Activated gamma-delta T cell (primary cell): ENCODE results near the gene ZCWPW2.

Source experiments
- DNase-seq: peaks from one replicate; lab custom pipeline; 2025; lab: John Stamatoyannopoulos, UW

ZCWPW2 gene

DNA sequence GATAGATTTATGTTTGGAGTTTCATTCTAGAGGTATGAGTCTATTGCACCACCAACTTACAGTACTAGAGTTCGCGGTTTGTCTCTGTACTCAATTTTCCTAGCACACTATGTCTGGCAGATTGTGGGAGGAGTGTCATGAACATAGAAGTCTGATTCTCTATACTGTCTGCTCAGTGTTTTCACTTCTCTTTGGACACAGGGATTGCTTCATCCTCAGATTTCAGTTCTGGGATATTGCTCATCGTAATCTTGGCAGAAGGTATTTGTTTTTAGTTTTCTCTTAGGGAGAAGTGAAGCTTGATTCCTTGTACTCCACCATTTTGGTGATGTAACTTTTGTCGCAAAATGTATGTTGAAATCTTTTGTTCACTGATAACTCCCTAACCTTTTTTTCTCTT, 27.9 kb downstream of the ZCWPW2 start:
- DNase-seq = no peak

DNA sequence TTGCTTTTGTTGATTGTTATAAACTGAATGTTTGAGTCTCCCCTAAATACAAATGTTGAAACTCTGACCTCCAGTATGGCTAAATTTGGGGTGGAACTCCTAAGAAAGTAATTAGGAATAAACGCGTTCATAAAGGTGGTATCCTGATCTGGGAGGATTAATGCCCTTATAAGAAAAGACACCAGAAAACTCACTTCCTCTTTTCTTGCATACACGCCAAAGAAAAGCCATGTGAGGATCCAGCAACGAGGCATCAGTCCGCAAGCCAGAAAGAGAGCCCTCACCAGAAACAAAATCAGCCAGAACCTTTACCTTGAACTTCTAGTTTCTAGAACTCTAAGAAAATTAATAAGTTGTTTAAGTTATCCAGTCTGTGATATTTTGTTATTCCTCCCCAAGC, 37.5 kb downstream of the ZCWPW2 start:
- no peak for DNase-seq

DNA sequence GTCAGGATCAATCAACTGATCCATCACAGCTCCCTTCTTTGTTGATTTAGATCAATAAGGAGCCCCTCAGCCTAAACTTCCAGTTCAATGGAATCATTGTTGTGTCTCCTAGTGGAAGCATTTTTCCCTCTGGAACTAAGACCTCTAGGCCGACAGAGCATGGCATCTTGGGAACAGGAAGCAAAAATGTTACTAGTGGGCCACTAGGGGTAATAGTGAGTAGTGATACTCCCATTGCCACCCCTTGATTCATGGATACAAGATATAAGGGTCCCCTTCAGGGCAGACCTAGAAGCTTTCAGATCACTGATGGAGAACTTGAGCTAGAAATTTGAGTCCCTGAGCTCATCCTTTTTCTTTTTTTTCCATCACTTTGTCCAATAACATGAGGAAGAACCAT, 40.5 kb downstream of the ZCWPW2 start:
- no peak for DNase-seq

DNA sequence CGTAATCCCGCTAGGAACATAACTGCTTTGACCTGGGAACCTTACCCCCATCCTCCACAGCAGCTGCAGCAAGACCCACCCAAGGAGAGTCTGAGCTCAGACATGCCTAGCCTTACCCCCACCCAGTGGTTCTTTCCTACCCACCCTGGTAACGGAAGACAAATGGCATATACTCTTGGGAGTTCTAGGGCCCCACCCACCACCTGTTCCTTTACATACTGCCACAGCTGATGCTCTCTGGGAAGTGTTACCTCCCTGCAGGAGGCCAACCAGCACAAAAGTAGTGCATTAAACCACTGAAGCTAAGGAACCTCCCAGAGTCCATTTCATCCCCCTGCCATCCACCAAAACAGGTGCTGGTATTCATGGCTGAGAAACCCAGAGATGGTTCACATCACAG, 50.7 kb downstream of the ZCWPW2 start:
- DNase-seq = no peak

DNA sequence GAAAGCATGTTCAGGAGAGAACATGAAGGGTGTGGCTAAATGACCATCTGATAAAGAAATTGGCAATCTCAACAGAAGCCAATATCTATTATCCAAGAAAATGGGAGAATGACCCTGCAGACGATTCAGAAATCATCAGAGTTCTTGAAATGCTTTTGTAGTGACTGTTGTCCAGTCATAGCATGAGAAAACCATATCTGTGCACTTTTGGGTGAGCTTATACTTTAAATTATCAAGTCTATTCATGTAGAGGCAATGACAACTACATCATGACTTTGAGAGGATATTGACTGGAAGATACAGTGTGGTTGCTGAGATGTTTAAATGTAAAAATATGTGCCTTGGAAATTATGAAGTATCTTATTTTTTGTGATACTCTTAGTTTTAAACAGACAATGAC, 57.7 kb downstream of the ZCWPW2 start:
- DNase-seq = no peak

DNA sequence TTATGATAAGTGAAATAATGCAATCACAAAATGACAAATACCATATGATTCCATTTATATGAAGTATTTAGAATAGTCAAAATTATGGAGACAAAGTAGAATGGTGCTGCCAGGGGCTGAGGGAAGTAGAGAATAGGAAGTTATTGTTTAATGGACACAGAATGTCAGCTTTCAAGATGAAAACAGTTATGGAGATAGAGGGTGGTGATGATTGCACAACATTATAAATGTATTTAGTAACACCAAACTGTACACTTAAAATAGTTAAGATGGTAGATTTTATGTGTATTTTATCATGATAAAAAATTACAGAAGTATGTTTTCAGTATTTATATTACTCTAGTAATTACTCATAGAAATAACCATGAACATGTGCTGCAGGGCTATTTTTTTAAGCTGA, 100.9 kb downstream of the ZCWPW2 start:
- no peak for DNase-seq

DNA sequence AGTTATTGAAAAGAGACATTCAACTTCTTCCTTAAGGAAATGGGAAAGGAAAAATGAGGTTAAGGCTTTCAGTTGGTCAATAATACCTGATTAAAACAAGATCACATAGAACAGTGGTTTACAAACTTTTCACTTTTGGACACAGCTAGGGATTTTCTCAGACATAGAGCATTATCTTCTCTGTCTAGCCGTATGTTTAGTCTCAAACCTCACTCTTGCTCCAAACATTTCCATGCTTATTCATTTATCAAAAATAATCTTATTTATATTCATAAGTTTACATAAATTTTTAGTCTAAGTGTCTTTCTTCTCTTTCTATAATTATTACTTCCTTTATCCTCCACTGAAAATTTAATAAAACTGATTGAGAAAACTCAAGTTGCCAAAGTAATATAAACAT, 114.3 kb downstream of the ZCWPW2 start:
- DNase-seq = no peak

DNA sequence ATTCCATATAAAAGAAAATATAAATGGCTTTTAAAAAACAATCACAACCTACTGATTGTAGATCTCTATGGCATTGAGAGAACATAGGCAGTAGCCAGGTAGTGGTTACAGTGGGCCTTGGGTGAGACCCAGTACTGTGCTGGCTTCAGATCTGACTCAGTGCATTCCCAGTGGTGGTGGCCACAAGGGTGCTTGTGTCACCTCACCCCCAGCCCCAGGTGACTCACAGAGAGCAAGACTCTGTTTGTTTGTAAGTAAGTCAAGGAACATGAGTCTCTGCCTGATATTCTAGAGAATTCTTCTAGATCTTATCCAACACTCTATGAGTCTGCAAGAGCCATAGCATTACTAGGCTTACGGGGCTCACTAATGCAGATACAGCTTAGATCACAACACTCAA, 118.9 kb downstream of the ZCWPW2 start:
- no peak for DNase-seq

DNA sequence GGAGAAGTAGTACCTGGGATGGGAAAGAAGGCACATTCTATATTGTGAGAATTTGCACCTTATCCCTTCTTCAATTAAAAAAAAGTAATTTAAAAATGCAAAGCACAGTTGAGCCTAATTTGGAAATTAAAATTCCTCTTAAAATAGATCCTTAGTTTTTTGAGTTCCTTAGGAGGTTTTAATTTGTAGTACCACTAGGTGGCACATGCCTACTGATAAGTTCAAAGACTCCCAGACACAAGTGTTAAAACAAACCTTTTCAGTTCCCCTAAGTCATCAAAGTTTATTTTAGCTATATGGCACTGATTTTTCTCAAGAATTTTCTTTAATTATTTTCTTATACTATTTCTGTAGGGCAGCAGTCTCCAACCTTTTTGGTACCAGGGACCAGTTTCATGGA, 127.7 kb downstream of the ZCWPW2 start:
- no peak for DNase-seq

DNA sequence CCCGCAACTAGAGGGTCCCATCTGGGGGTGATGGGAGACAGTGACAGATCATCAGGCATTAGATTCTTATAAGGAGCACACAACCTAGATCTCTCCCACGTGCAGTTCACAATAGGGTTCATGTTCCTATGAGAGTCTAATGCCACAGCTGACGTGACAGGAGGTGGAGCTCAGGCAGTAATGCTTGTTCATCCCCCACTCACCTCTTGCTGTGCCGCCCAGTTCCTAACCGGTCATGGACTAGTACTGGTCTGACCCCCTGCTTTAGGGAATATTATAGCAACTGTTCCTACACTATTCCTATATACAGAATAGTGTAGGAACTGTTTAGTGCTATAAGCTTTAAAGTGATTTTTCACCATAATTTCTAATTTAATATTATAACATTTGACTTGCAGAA, 128.2 kb downstream of the ZCWPW2 start:
- no peak for DNase-seq

DNA sequence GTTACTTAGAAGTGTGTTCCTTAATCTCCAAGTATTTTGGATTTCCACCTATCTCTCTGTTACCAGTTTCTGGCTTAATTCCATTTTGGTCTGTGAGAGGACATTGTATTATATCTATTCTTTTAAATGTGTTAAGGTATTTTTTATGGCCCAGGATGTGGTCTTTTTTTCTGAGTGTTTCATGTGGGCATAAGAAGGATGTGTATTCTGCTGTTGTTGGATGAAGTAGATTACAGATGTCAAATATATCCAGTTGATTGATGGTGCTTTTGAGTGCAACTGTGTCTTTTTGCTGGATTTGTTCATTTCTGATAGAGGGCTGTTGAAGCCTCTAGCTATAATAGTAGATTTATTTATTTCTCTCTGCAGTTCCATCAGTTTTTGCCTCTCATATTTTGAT, 136.6 kb downstream of the ZCWPW2 start:
- DNase-seq = no peak

DNA sequence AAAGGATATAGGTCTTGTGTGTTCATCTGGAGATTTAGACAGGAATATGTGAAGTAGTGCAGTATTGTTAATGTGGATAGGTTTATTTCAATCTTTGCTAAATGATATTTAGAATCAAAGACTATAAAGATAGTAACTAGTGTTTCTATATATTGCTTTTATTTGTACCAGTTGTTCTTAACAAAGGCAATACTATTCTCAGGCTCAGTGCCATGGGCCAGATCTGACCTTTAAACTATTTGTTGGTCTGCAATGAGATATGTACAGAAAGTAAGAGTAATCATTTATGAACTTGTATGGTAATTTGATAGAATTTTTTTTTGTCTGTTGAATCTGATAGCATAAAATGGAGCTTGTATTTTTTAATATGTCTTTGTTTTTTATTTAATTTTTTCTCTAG, 146.8 kb downstream of the ZCWPW2 start:
- DNase-seq = no peak

DNA sequence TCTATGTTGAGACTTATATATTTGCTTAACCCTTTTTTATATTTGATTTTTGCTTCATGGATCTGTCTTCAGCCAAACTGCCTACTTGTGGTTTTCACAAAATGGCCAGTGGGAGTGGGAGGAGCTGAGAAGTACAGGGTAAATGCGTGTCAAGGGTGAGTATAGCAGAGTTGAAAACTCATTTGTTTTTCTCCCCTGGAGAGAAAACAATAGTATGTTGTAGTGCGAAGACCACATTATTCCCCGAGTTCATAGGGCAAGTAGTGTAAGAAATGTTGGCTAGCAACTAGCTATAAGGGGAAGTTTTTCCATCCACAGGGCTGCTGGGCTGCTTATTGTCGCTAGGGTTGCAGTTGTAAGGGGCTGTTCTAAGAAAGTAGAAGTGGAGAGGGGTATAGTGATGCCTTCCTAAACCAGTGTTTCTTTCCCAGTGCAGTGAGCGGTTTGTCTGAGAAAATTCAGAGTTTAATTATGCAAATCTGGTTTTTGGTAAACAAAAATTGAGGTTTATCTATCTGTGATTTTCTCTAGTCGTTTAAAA, 153.9 kb downstream of the ZCWPW2 start:
- DNase-seq = no peak

DNA sequence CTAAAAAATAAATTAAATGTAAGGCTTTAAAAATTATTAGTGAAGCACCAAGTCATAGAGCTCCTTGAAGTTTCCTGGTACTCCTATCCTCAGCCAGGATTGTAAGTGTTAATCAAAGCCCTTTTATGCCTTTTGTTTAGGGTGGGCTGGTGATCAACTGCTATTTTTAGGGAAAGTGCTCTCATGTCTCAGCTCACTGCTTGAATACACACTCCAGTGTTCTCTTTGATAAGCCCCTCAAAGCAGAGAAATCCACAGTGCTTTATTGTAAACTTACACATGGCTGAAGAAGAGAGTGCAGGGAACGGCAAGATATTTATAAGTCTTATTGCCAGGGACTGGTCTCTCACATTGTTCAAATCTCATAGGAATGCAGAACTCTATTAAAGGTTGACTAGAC, 156.5 kb downstream of the ZCWPW2 start:
- no peak for DNase-seq

DNA sequence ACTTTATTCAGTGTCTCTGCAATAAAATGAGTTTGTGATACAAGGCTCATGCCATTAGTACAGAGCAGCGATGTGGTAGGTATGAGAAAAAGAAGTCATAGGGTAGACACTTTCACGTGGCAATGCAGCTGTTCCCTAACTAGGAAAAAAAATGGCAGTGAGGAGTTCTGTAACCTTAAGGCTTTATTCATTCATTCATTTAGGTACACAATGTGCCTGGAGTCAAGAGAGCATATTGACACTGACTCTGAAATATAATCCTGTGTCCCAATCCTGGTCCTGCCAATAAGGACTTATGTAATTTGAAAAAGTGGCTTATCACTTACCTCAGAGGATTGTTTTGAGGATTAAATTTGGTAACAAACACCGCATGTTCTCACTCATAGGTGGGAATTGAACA, 173.1 kb downstream of the ZCWPW2 start:
- DNase-seq = no peak

DNA sequence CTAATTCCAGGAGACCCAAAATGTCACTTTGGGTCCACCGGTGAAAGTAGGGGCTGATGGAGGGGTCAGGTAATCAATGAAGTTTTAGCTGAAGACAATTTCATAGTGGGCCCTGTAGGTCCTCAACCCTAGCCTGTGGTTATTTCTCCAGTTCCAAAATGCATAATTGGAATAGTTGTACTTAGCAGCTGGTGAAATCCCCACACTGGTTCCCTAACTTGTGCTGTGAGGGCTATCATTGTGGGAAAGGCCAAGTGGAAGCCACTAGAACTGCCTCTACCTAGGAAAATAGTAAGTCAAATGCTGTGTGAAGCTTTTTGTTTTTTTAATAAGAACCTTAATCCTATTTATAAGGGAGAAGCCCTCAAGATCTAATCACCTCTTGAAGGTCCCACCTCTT, 193.8 kb downstream of the ZCWPW2 start:
- DNase-seq = no peak

DNA sequence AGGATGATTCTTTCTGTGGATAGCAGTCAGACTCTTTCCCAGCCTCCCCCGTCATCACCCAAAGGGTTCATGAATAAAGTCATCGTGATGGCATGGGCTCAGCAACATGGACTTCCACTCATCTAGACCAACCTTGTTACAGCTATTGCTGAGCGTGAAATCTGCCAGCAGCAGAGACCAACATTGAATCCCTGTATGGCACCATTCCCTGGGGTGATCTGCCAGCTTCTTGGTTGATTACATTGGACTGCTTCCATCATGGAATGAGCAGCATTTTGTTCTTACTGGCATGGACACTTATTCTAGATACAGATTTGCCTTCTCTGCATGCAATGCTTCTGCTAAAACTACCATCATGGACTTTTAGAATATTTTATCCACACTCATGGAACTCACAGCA, 195.7 kb downstream of the ZCWPW2 start:
- DNase-seq = no peak

DNA sequence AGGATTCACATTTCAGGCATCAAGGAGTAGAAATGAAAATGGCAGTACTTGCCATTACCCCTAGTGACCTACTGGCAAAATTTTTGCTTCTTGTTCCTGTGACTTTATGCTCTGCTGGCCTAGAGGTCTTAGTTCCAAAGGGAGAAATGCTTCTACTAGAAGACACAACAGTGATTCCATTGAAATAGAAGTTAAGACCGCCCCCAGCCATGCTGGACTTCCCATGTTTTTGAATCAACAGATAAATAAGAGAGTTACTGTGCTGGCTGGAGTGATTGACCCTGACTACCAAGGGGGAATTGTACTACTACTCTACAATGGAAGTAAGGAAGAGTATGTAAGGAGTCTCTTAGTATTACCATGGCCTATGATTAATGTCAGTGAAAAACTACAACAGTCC, 196.3 kb downstream of the ZCWPW2 start:
- no peak for DNase-seq

DNA sequence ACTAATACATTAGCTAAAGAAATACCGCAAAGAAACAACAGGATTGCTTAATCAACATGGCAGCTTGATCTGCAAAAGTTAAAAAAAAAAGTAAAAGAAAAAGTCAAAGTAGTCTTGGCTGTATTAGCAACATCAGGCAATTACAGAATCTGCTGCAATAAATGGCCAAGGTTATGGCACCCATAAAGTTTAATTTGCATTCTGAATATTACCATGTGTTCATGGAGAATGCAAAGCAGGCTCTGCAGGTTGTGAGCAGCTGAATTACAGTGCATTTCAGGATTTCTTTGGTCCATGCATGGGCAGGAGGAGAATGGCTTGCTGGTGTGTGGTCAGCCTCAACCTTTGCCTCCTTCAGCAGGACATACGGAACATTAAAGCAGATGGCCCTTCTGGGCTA, 199.2 kb downstream of the ZCWPW2 start:
- DNase-seq = no peak

DNA sequence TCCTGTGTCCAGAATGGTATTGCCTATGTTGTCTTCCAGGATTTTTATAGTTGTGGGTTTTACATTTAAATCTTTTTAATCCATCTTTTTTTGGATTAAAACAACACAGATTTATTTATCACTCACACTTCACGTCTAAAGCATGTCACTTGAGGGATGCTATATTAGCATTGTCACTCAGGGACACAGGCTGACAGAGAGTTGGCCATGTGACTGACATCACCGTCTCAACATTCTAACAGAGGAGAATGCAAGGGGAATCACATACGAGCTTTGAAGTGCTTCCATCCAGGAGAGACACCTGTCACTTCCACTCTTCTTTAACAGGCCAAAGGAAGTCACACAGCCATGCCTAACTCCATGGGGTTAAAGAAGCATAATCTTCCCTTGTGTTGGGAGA, 204.7 kb downstream of the ZCWPW2 start:
- DNase-seq = no peak

DNA sequence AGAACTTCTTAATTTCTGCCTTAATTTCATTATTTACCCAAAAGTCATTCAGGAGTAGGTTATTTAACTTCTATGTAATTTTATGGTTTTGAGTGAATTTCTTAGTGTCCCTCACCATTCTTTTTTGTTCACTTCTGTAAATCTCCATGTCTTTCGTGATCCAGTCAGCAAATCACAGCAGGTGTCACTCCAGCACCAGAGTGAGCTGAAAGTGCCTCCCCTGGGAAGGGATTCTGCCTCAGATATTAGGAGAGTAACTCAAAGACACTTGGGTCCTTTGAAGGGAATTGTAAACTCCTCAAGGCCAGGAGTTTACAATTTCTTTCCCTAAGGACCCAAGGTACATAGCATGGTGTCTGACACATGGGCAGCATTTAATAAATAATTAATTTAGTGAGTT, 207.7 kb downstream of the ZCWPW2 start:
- no peak for DNase-seq

DNA sequence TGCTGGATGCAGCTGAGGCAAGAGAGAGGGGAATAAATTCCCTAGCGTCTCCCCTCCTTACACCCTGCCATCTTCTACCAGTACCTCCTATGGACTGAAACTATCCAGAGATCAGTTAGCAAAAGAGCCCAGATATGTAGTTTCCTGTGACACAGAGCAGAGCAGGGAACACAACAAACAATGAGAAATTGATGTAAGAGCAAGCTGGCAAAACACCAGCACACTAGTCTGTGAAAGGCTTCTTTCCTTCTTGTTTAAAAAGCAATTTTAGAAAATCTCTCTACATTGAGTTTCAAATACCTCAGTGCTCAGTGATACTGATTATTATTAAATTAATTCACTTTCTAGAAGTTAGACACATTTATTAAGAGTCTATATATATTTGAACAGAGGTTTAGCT, 215.7 kb downstream of the ZCWPW2 start:
- no peak for DNase-seq

DNA sequence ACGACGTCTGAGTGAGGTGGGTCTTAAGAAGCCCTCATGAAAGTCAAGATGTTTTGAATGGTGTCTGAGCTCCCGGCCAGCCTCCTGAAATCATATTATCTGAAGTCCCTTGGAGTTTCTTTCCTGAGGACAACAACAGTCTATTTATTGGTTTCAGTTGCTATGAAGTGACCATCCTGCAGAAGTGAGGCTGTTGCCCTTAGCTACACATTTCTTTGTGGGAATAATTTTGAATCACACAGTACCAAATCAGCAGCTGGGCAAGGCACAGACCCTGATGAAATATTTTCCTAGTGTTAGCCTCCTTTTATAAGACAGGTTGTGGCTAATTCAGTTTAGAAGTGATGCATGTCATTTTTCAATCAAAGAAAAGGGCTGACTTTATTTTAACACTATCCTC, 220.8 kb downstream of the ZCWPW2 start:
- no peak for DNase-seq

DNA sequence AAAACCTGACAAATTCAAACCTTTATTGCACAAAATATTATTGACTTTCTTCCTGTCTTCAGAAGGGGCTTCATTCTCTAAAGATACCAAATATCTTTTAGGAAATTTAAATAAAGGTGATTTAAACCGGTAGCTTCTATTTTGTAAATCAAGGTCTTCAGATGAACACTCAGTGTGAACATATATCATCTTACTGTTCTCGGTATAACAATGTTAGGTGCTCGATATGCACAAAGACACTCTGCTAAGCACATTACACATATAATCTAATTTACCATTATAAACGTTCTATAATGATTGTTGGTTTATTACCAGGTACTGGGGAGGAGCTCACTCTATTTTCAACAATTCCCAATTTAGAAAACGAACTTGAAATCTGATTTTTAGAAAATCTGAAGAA, 225.5 kb downstream of the ZCWPW2 start:
- DNase-seq = no peak

DNA sequence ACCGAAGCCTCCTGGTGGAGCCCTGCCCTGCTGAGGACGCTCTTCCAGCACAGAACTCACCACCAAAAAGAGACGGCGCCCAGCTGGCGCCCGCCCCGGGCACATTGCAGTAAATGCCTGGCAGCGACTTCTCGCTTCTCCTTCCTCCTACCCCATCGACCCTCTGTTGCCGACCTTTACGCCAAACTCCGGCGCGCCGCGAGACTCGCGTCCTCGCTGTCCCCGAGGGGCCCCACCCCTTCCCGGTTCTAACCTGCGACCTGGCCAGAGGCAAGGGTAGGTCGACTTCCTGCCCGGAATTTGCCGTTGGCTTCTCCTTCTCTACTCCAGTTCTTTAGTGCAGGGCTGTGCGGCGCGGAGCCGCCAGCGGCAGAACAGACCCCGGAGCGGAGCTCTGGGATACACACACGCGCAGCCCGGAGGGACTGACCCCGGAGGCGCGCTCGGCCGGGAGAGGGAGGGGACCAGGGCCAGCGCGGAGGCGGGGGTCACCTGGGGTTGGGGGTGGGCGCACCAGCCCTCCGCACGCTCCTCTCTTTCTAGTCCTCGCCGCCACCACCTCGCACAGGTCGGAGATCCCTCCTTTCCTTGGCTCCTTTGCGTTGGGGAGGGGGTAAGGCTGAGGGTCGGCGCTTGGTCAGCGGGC, 226.7 kb downstream of the ZCWPW2 start:
- no peak for DNase-seq
